Neural cell (in vitro differentiated cells): Measurements from ENCODE around the gene WFIKKN1.

Experiments
- CTCF ChIP-seq: fragments of 450-650 bp; IDR thresholded peaks from 2 replicates; pipeline ENCODE4 v1.5.1; 2014; ENCODE audit warnings: antibody characterized with exemption, mild to moderate bottlenecking, moderate library complexity; ENCODE audit not compliant: poor library complexity, severe bottlenecking
- POLR2AphosphoS5 ChIP-seq: IDR thresholded peaks from 2 replicates; pipeline ENCODE4 v1.6.1; 2012

- peak; percentile 41 for TF ChIP-seq CTCF
- peak; percentile 54 for TF ChIP-seq POLR2AphosphoS5
Measured at GRCh38 chr16:589658-590187, 41.1 kb upstream of the WFIKKN1 start, which contains the start of gene RAB40C.
